Activated CD4-positive, alpha-beta T cell treated with anti-CD3 and anti-CD28 coated beads, Interleukin-2, amount 50 U/mL, for 1 hour (primary cell): ENCODE data around the gene PHF21A.
"Not testable (repeated sequence)": the region's sequence is repeated elsewhere in the genome, so short reads cannot be mapped to it uniquely, and the experiment has no call there.

ENCODE experiments used
- DNase-seq: peaks from one replicate; pipeline ENCODE4 v3.0.0-alpha.2; 2020

PHF21A gene

GRCh38 chr11:46120346-46121300 lies 631 bp downstream of the PHF21A start:
- DNase-seq = peak; percentile 16

- peak; percentile 62 for DNase-seq
Measured at GRCh38 chr11:46119352-46120216, 1.7 kb downstream of the PHF21A start.

DNA sequence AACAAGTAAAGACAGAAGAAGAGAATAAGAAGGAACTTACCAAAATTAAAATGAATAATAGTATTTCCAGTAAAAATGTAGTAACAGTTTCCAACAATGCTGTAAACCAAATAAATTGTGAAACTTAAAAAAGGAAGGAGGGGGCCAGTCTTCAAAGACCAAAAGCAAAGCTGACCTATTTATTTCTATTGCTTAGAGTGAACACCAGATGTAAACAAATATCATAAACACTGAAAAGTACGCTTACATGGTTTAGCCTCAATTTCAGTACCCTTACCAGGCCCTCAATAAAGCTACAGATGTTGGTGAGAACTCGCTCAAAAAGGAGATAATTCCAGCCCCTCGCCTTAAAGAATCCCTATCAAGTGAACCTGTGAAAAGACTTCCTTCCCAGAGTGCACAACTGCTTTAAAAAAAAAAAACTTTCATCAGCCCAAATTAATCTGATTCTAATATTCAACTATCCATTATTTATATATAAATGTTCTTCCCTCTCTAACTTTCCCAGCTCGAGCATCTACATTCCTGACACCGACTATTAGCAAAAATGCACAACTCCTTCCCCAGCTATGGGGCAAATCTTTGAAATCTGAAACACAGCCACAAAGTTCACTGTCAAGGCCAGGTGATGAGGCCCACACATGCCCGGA lies 2.4 kb downstream of the PHF21A start:
- DNase-seq = no peak

- no peak for DNase-seq
Measured at GRCh38 chr11:46117842-46118241, 3.4 kb downstream of the PHF21A start.

GRCh38 chr11:46116712-46117037 lies 4.6 kb downstream of the PHF21A start:
- DNase-seq = not testable (repeated sequence)

- no peak for DNase-seq
Measured at GRCh38 chr11:46116007-46116711, 5.1 kb downstream of the PHF21A start.

GRCh38 chr11:46114961-46115360 lies 6.3 kb downstream of the PHF21A start:
- no peak for DNase-seq

GRCh38 chr11:46114378-46114777 lies 6.9 kb downstream of the PHF21A start:
- DNase-seq = no peak

GRCh38 chr11:46112961-46113607 lies 8.2 kb downstream of the PHF21A start:
- no peak for DNase-seq

DNA sequence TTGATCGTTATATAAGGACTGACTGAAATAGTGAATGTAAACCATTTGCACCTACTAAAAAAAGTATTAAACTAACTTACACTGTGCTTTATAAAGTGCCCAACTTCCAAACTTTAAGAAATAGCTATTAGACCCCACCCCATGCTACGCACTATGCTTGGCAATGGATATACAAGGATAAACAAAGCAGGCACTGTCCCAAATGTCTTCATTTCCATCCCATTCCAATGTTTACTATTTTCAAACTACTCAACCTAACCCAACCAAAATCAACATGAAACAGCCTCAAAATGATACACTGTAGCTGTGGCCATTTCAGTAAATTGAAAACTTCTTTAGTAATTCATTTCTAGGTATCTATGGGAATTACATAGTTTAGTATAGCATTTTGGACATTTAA lies 12.5 kb downstream of the PHF21A start:
- DNase-seq = no peak

- no peak for DNase-seq
Measured at GRCh38 chr11:46107780-46108179, 13.5 kb downstream of the PHF21A start.

DNA sequence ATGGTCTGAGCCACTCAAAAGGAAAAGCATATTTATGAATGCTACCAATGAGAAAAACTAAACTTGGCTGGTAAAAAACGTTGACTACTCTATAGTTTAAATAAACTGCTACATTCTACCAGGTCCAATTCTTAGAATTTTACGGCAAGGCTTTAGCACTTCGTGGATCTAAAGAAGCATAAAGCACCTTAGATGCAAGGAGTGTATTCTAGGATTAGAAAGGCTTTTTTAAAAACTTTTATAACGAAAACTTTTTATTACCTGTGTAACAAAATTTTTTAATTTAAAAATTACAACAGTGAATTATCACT lies 13.9 kb downstream of the PHF21A start:
- no peak for DNase-seq

DNA sequence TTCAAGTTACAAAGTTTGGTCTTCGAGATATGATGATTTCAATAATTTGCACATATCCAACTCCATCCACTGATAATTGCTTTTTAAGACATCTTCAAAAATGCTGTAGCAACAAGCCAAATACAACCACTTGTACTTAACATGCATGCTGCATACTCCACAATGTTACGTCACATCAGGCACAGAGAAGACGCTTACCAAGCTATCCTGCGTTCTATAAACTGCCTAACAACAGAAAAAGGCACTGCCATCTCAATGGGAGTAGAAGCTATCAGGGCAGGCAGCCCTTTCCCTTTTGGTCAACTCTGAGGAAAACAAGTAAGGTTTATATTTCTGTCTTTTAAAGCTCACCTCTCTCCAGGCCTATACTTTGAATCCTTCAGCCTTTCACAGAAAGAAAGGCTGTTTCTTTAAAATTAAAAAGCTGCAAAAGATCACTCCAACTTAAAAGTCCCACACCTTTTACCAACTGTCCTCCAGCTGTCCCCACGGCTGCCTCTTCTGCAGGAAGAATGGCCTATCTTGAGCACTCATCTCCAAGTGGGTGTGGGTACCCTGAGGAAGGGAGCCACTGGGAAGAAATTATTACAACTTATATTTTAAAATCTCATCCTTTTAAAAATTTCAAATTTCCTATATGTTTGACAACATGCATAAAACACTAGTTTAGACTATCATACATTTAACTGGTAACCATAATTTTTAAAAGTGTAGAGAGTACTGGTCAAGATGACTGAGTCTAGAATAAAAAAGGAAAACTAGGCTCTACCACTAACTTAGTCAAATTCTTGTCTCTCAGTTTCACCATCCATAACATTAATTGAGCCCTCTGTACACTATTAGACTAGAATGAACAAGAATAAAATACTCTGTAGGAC lies 14.5 kb downstream of the PHF21A start:
- no peak for DNase-seq

- DNase-seq = no peak
Measured at GRCh38 chr11:46105926-46106325, 15.3 kb downstream of the PHF21A start.

- DNase-seq = no peak
Measured at GRCh38 chr11:46105134-46105628, 16.1 kb downstream of the PHF21A start.

- no peak for DNase-seq
Measured at GRCh38 chr11:46102843-46103242, 18.4 kb downstream of the PHF21A start.

DNA sequence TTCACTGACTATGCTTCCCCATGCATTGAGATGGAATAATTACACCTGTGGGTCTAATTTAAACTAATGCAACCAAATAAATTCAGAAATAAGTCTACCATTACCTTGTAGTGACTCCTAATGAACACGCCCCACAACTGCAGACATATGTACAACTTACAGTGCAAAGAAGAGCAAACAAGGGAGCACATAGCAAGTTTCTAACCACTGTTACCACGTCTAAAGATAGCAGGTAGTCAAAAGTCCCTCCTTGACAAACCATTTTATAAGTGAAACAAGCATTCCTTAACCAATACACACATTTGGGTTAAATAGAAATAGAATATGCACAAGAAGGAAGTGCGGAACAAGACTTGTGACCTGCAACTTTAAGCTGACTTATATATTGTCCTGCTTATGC lies 20.6 kb downstream of the PHF21A start:
- DNase-seq = no peak

GRCh38 chr11:46099963-46100316 lies 21.3 kb downstream of the PHF21A start:
- no peak for DNase-seq

GRCh38 chr11:46090375-46090774 lies 30.9 kb downstream of the PHF21A start:
- no peak for DNase-seq

DNA sequence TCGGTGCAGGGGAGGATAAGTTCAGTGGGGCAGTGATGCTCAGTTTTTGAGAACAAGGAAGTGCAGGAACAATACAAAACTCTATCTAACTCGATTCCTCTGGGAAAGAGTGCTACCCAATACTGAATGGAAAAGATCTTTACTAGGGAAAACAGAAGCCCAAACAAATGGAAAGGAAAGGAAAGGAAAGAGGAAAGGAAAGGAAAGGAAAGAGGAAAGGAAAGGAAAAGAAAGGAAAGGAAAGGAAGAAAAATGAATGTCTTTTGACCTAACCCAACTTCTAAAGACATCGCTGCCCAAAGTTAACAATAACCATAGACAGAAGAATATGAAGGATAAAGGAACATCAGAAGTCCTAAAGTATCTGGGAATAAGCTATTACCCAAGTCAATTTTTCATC lies 41.6 kb downstream of the PHF21A start:
- DNase-seq = no peak

- DNase-seq = no peak
Measured at GRCh38 chr11:46075928-46076327, 45.3 kb downstream of the PHF21A start.
